ENCODE data around the gene ZFHX3. TPM values are rescaled to one million over a fixed set of nuclear protein-coding genes. Genes with fewer than 3 reads are reported as not detected.
A peak's percentile ranks its signal among the peaks of the same experiment; 100 is the strongest.

ZFHX3 gene
- total and polyA plus RNA-seq, 2 of the 8 experiments (the other 6 are each of a cell fraction or from before 2014, with no cell fraction given), result 0.08 to 0.99 TPM

DNA sequence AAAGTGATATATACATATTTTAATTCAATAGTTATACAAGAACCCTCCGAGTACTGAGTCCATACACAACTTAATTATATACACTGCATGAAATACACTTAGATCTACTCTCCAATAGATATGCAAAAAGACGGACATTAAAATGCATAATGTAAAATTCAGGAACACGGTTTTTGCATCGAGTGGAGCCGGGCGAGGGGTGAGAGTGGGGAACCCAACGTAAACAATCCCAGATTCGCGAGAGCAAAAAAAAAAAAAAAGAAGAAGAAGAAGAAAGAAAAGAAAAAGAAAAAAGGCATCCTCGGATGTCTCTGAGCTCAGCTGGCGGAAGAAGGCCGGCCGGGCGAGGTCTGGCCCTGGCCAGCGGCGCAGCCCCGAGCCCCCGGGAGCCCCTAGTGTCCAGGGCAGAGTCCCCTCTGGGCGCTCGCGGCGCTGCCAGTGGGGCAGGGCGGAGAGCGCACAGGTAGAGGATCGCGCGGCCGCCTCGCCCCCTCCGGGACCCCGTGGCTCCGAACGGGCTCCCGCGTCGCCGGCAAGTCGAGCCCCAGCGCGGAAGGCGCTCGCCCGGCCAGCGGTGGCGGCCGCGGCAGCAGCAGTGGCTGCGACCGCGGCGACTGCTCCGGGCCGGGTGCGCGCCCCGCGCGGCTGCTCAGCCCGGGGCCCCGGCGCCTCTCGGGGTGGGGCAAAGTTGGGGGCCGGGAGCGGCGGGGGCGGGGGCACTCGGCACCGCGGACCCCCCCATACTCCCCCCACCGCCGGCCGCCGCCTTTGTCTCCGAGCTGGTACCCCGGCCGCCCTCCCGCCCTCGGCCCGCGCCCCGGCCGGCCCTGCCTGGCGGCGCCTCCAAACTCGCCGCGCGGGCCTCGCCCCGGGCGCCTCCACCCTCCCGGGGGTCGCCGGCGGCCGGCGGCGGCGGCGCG is 9.6 kb upstream of the ZFHX3 start:
- WGBS, 2 experiments (ENCODE audit: extremely low coverage in 1 of 2, insufficient coverage in 1 of 2, insufficient read length in 1 of 2, insufficient replicate concordance in 2 of 2, low coverage in 1 of 2, low lambda C conversion rate in 2 of 2, missing lambda C conversion rate in 1 of 2), result 2% methylated on average over 23 of the region's 101 CpGs; no CpG with 5 or more reads in 1 of the 2 experiments
- no peak overlapping the region for H2BK12ac ChIP-seq (ENCODE audit: low read depth, low read length)
- no peak overlapping the region for H4K8ac ChIP-seq (ENCODE audit: extremely low read depth, insufficient read depth, low read length)
- no peak overlapping the region for H2BK15ac ChIP-seq (ENCODE audit: low read length)
- H3K4me2 ChIP-seq (ENCODE audit: insufficient read depth in 1 of 2, low read depth in 2 of 2, low read length in 2 of 2), result peak overlapping the region; percentile 48 to 88
- no peak overlapping the region for H2AFZ ChIP-seq (ENCODE audit: low read length)
- H2BK20ac ChIP-seq (ENCODE audit: low read length), result no peak overlapping the region
- peaks cover 6 to 13% of the 10 kb centered on the region in 2 experiments for H4K20me1 ChIP-seq (replicated peaks in 1 of 2; ENCODE audit: control insufficient read depth in 1 of 2, insufficient read depth in 2 of 2, low read length in 2 of 2)
- H3K79me2 ChIP-seq (ENCODE audit: control insufficient read depth in 1 of 2, insufficient read depth in 2 of 2, low read length in 2 of 2), result no peaks in the 10 kb centered on the region
- H3K23me2 ChIP-seq (ENCODE audit: low read depth, low read length), result peaks cover 9% of the 10 kb centered on the region; the same call in 1 of the 2 replicates
- H2BK120ac ChIP-seq (replicated peaks; ENCODE audit: low read depth, low read length), result no peak overlapping the region
- H3K9ac ChIP-seq (replicated peaks in 1 of 4; ENCODE audit: extremely low read depth in 1 of 4, low read depth in 3 of 4, low read length in 3 of 4), result no peak overlapping the region
- DNase-seq (ENCODE audit: low read depth in 1 of 2, low spot score in 2 of 2) (peak in 1 of 2 experiments; percentile 65), FAIRE-seq (no peak)
- ChIA-PET POLR2A (ENCODE audit: partially characterized antibody) (no interaction called here), CTCF (ENCODE audit: partially characterized antibody) (interaction anchor here (0.9 kb wide), 1 partner anchor 105 kb away, joined by 3 read pairs; no protein-coding TSS in a partner anchor)
- H3K79me1 ChIP-seq (ENCODE audit: low read depth, low read length), result no peaks in the 10 kb centered on the region
- no peak overlapping the region for H2BK5ac ChIP-seq (ENCODE audit: low read depth, low read length)
- no peak overlapping the region for H3K4ac ChIP-seq (replicated peaks; ENCODE audit: insufficient read length, low read depth, low read length)
- H3K27ac ChIP-seq (ENCODE audit: low read depth, low read length), result no peak overlapping the region
- no peak overlapping the region for H4K5ac ChIP-seq (ENCODE audit: insufficient read length, low read depth, low read length)
- H3K9me3 ChIP-seq (ENCODE audit: insufficient read depth in 2 of 2, low read depth in 1 of 2, low read length in 1 of 2), result no peaks in the 10 kb centered on the region
- no peak overlapping the region for H3K14ac ChIP-seq (ENCODE audit: insufficient read length)
- peak overlapping the region; percentile 31 to 58 (median 40) for H3K4me3 ChIP-seq (ENCODE audit: extremely low read depth in 1 of 4, insufficient read depth in 2 of 4, low read depth in 3 of 4, low read length in 4 of 4)
- peaks cover 17 to 43% (median 26%) of the 10 kb centered on the region in 4 experiments for H3K4me1 ChIP-seq (replicated peaks in 1 of 4; ENCODE audit: control insufficient read depth in 3 of 4, insufficient read depth in 4 of 4, low read length in 3 of 4)
- no peak overlapping the region for H3K23ac ChIP-seq (ENCODE audit: insufficient read length)
- no peak overlapping the region for H3K18ac ChIP-seq (ENCODE audit: extremely low read depth, low read length)
- H3K36me3 ChIP-seq (ENCODE audit: control insufficient read depth in 2 of 4, insufficient read depth in 4 of 4, low read length in 3 of 4), result no peaks in the 10 kb centered on the region
- no peak overlapping the region for H4K91ac ChIP-seq (replicated peaks; ENCODE audit: insufficient read length, low read length)
- H3K56ac ChIP-seq (replicated peaks; ENCODE audit: insufficient read length, low read depth, low read length), result no peak overlapping the region
- peaks cover 26 to 85% (median 63%) of the 10 kb centered on the region in 4 experiments for H3K27me3 ChIP-seq (replicated peaks in 1 of 4; ENCODE audit: control insufficient read depth in 3 of 4, extremely low read depth in 1 of 4, insufficient read depth in 3 of 4, low read length in 3 of 4)
- no peak overlapping the region for H2AK5ac ChIP-seq (ENCODE audit: low read depth, low read length)
- TF ChIP-seq EGR1 (IDR thresholded peaks at IDR 0.05; ENCODE audit: borderline replicate concordance, low read depth, low read length), result no peak
- TF ChIP-seq EZH2 (IDR thresholded peaks at IDR 0.05; ENCODE audit: low read depth, low read length, severe bottlenecking), result peak; percentile 28
- TF ChIP-seq RAD21 (IDR thresholded peaks at IDR 0.05 in 1 of 2, conservative IDR thresholded peaks at IDR 0.05 in 1 of 2; ENCODE audit: low read depth in 2 of 2, low read length in 2 of 2), result peak in 1 of 2 experiments; percentile 19; a peak in 1 of 4 replicates
- TF ChIP-seq RNF2 (IDR thresholded peaks at IDR 0.05; ENCODE audit: borderline replicate concordance, low read depth, low read length, missing control alignments, poor library complexity, severe bottlenecking), result peak; percentile 50
- peak; percentile 36 for TF ChIP-seq KDM4A (IDR thresholded peaks at IDR 0.05; ENCODE audit: low read depth, low read length, severe bottlenecking)
- no peak for TF ChIP-seq CEBPB (IDR thresholded peaks at IDR 0.05; ENCODE audit: low read depth, low read length)
- peak; percentile 75 for TF ChIP-seq SUZ12 (IDR thresholded peaks at IDR 0.05; ENCODE audit: low read length)
- TF ChIP-seq RFX5 (IDR thresholded peaks at IDR 0.05; ENCODE audit: borderline replicate concordance, low read depth, low read length), result no peak
- 0 out of 2 replicates have a peak, but pooled peaks have one; percentile 26 for TF ChIP-seq GABPA (IDR thresholded peaks at IDR 0.05; ENCODE audit: borderline replicate concordance, insufficient read depth, low read length)
